ENCODE measurements around the gene LMNB1. TPM values are rescaled to one million over a fixed set of nuclear protein-coding genes. Genes with fewer than 3 reads are reported as not detected.

Gene LMNB1
- total RNA-seq, 1 experiment from 2014 or later: 150 TPM

- POLR2A ChIA-PET: no interaction called here
- Histone ChIP-seq H3K9me3 (ENCODE audit: control insufficient read depth in 1 of 2, insufficient read depth in 1 of 2, low read depth in 1 of 2, low read length in 2 of 2) (no peaks in the 10 kb centered on the region), H3K27me3 (ENCODE audit: insufficient read depth, low read length) (no peaks in the 10 kb centered on the region), H3K36me3 (ENCODE audit: control insufficient read depth in 1 of 2, insufficient read depth in 2 of 2, low read length in 2 of 2) (no peaks in the 10 kb centered on the region; a peak in 1 of 4 replicates), H2AFZ (ENCODE audit: low read depth, low read length, poor library complexity, severe bottlenecking) (no peak overlapping the region), H3K9ac (ENCODE audit: low read length) (no peak overlapping the region), H3K4me2 (ENCODE audit: low read length) (no peak overlapping the region), H3K4me3 (replicated peaks in 1 of 2; ENCODE audit: low read depth in 1 of 2, low read length in 2 of 2) (no peak overlapping the region), H3K27ac (ENCODE audit: low read depth, low read length) (no peak overlapping the region), H4K20me1 (ENCODE audit: insufficient read depth) (no peaks in the 10 kb centered on the region), H3K9me2 (ENCODE audit: insufficient read depth) (no peaks in the 10 kb centered on the region), H3K79me2 (ENCODE audit: insufficient read depth, low read length) (no peaks in the 10 kb centered on the region), H3K4me1 (ENCODE audit: control insufficient read depth in 1 of 2, insufficient read depth in 2 of 2, low read length in 2 of 2) (no peaks in the 10 kb centered on the region)
- CTCF ChIA-PET: no interaction called here
- no TSS peak for BruUV-seq (replicated peaks)
- DNase-seq (ENCODE audit: low read depth, low spot score): no peak
- intact Hi-C loops (cut with micrococcal nuclease): no loop called here
- RAD21 ChIA-PET (ENCODE audit: low non-redundant PET in 1 of 2, low total read pairs in 2 of 2, uncharacterized antibody in 2 of 2, unreplicated experiment in 2 of 2): no interaction called here
- ATAC-seq: no peak
- TF ChIP-seq SP1 (IDR thresholded peaks at IDR 0.05; ENCODE audit: low read depth) (no peak), POLR2AphosphoS5 (IDR thresholded peaks at IDR 0.05; ENCODE audit: low read depth, low read length) (no peak), REST (IDR thresholded peaks at IDR 0.05; ENCODE audit: low read depth) (no peak), TCF7L2 (IDR thresholded peaks at IDR 0.05; ENCODE audit: borderline replicate concordance, extremely low read depth, insufficient read depth, insufficient read length) (no peak), ATF3 (IDR thresholded peaks at IDR 0.05) (no peak), ZBTB33 (IDR thresholded peaks at IDR 0.05; ENCODE audit: extremely low read depth, insufficient replicate concordance, low read length) (no peak), CEBPB (IDR thresholded peaks at IDR 0.05; ENCODE audit: low read depth) (no peak), RAD21 (IDR thresholded peaks at IDR 0.05; ENCODE audit: low read depth) (no peak), MAX (IDR thresholded peaks at IDR 0.05) (no peak), YY1 (IDR thresholded peaks at IDR 0.05; ENCODE audit: extremely low read depth, insufficient replicate concordance, low read depth, low read length) (no peak), ZNF274 (IDR thresholded peaks at IDR 0.05; ENCODE audit: low read depth, low read length) (no peak), JUND (IDR thresholded peaks at IDR 0.05) (no peak), ZFX (IDR thresholded peaks at IDR 0.05) (no peak), ELF1 (IDR thresholded peaks at IDR 0.05; ENCODE audit: borderline replicate concordance, low read depth) (no peak), EZH2 (IDR thresholded peaks at IDR 0.05) (no peak), FOSL1 (IDR thresholded peaks at IDR 0.05; ENCODE audit: low read depth) (no peak), CBX3 (IDR thresholded peaks at IDR 0.05; ENCODE audit: low read depth) (no peak), POLR2A (IDR thresholded peaks at IDR 0.05; ENCODE audit: borderline replicate concordance, extremely low read depth, insufficient read depth, insufficient read length) (no peak), SIN3A (IDR thresholded peaks at IDR 0.05; ENCODE audit: low read depth) (no peak)
These were observed 91.5 kb downstream of the LMNB1 start for GRCh38 chr5:126868338-126869004.
